Measurements from ENCODE around the gene CBLC.

- TF ChIP-seq CTCF (IDR thresholded peaks at IDR 0.05; ENCODE audit: insufficient read depth, low read length, poor library complexity, severe bottlenecking) (no peak), EZH2phosphoT487 (conservative IDR thresholded peaks at IDR 0.05; ENCODE audit: low read length) (no peak)
Observed at GRCh38 chr19:44757057-44757734, 20.5 kb upstream of the CBLC start.

Data from SU-DHL-6 (cell line).